Neuron (in vitro differentiated cells): ENCODE measurements around the gene GAS7.

Source experiments
- H2AFZ ChIP-seq: one replicate; pipeline ENCODE4 v1.6.1; 2013; ENCODE audit warnings: low read depth, mild to moderate bottlenecking, inconsistent platforms, low read length, moderate library complexity
- H3K27me3 ChIP-seq: one replicate; pipeline ENCODE4 v1.6.1; 2013; ENCODE audit warnings: low read length; ENCODE audit not compliant: insufficient read depth
- H3K36me3 ChIP-seq: one replicate; pipeline ENCODE4 v1.6.1; 2013; ENCODE audit warnings: low read length; ENCODE audit not compliant: insufficient read depth
- H3K4me1 ChIP-seq: one replicate; pipeline ENCODE4 v1.6.1; 2013; ENCODE audit warnings: low read length; ENCODE audit not compliant: insufficient read depth
- H3K4me3 ChIP-seq: 2 replicates; pipeline ENCODE4 v1.5.1; 2013; ENCODE audit warnings: mild to moderate bottlenecking, low read length, moderate library complexity
- H3K9me3 ChIP-seq: one replicate; pipeline ENCODE4 v1.6.1; 2013; ENCODE audit warnings: low read length

The GAS7 gene

GRCh38 chr17:9953492-9953891 is 244.9 kb downstream of the GAS7 start:
- Histone ChIP-seq H2AFZ (no peak overlapping the region), H3K4me1 (no peaks in the 10 kb centered on the region), H3K4me3 (no peak overlapping the region), H3K9me3 (no peaks in the 10 kb centered on the region), H3K36me3 (no peaks in the 10 kb centered on the region), H3K27me3 (peaks cover 4% of the 10 kb centered on the region)

- Histone ChIP-seq H3K27me3 (peaks cover 3% of the 10 kb centered on the region), H3K36me3 (no peaks in the 10 kb centered on the region), H2AFZ (no peak overlapping the region), H3K4me1 (no peaks in the 10 kb centered on the region), H3K4me3 (no peak overlapping the region), H3K9me3 (no peaks in the 10 kb centered on the region)
These were observed 246.6 kb downstream of the GAS7 start for GRCh38 chr17:9951803-9952202.

DNA sequence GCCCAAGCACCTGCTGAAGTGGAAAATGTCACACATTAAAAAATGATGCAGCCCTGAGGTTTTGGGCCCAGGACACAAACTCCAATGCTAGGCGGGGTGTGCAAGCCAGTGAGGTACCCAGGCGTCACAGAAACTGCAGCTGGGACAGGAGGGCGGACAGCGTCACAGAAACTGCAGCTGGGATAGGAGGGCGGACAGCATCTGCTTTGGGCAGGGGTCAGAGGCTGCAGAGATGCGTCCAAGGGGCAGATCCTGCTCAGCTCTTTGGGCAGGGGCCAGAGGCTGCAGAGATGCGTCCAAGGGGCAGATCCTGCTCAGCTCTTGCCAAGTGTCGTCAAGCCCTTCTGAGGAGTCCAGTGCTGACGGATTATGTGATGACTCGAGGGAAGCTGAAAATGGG is 249.5 kb downstream of the GAS7 start:
- Histone ChIP-seq H2AFZ (no peak overlapping the region), H3K36me3 (no peaks in the 10 kb centered on the region), H3K9me3 (no peaks in the 10 kb centered on the region), H3K4me3 (no peak overlapping the region), H3K27me3 (peaks cover 4% of the 10 kb centered on the region), H3K4me1 (no peaks in the 10 kb centered on the region)

GRCh38 chr17:9944704-9945103 is 253.7 kb downstream of the GAS7 start:
- H3K4me3 ChIP-seq, result no peak overlapping the region
- peaks cover 4% of the 10 kb centered on the region for H3K27me3 ChIP-seq

DNA sequence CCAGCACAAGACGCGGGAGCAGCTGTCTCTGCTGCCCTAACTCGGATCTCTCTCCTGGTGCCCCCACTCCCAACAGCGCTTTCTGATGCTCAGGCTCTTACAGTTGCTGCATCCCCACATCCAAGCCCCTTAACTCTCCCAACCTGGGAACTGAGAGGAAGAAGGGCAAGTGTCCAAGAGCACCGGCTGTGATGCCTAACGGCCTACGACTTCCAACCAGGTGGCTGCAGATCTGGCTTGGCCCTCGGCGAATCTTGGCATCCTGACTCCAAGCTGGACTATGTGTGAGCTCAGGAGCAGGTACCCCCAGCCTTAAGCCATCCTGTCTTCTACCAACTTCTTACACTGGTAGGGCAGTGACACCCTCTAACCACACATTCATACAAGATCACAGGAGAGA is 255.1 kb downstream of the GAS7 start:
- peaks cover 4% of the 10 kb centered on the region for H3K27me3 ChIP-seq
- no peaks in the 10 kb centered on the region for H3K36me3 ChIP-seq
- no peak overlapping the region for H3K4me3 ChIP-seq
- H2AFZ ChIP-seq, result no peak overlapping the region
- no peaks in the 10 kb centered on the region for H3K4me1 ChIP-seq
- H3K9me3 ChIP-seq, result no peaks in the 10 kb centered on the region

More at GRCh38 chr17:9944704-9945103, 253.7 kb downstream of the GAS7 start:
- H2AFZ ChIP-seq, result no peak overlapping the region
- no peaks in the 10 kb centered on the region for H3K9me3 ChIP-seq
- no peaks in the 10 kb centered on the region for H3K4me1 ChIP-seq
- no peaks in the 10 kb centered on the region for H3K36me3 ChIP-seq

DNA sequence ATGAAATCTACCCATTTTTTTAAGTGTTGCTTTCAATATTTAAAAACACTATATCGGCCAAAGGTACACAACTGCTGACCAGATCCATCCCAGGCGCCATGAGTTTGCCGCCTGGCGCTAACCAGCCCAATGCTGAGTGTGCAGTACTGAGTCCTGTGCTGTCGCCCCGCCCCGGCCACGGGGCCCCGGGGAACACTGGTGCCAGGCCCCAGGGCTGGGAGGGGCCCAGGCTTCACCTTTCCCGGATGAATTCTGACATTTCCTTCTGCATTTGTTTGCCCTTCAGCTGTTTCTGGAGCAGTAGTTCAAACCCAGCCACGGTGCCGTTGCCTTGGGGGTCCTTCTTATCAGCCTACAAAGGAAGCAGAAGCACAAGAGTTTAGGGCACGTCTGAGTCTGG is 255.5 kb downstream of the GAS7 start:
- Histone ChIP-seq H3K27me3 (peaks cover 4% of the 10 kb centered on the region), H3K4me3 (no peak overlapping the region), H2AFZ (no peak overlapping the region), H3K4me1 (no peaks in the 10 kb centered on the region), H3K36me3 (no peaks in the 10 kb centered on the region), H3K9me3 (no peaks in the 10 kb centered on the region)

DNA sequence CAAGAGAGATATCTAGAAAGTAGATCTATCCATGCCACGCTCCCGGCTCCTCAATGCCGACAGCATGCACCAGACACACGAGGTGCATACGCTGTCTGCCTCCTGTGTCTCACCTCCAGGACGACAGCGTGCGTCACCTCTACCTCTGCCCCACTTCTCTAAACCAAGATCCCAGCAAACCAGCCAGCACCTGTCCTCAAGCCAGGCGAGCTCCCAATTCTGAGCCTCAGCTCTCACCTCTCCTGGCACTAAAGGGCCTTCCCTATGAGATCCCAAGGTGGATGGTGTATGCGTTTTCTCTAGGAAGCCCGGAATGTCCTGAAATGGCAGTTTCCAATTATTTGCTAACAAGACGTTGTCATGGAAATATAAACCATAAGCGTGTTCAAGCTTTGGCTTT is 257.1 kb downstream of the GAS7 start:
- no peaks in the 10 kb centered on the region for H3K36me3 ChIP-seq
- no peaks in the 10 kb centered on the region for H3K4me1 ChIP-seq
- no peaks in the 10 kb centered on the region for H3K9me3 ChIP-seq
- no peak overlapping the region for H2AFZ ChIP-seq
- H3K4me3 ChIP-seq, result no peak overlapping the region
- H3K27me3 ChIP-seq, result peaks cover 4% of the 10 kb centered on the region

- Histone ChIP-seq H3K4me3 (no peak overlapping the region), H3K36me3 (no peaks in the 10 kb centered on the region), H3K4me1 (no peaks in the 10 kb centered on the region), H2AFZ (no peak overlapping the region), H3K27me3 (peaks cover 4% of the 10 kb centered on the region), H3K9me3 (no peaks in the 10 kb centered on the region)
These were observed 257.6 kb downstream of the GAS7 start for GRCh38 chr17:9940841-9941240.

DNA sequence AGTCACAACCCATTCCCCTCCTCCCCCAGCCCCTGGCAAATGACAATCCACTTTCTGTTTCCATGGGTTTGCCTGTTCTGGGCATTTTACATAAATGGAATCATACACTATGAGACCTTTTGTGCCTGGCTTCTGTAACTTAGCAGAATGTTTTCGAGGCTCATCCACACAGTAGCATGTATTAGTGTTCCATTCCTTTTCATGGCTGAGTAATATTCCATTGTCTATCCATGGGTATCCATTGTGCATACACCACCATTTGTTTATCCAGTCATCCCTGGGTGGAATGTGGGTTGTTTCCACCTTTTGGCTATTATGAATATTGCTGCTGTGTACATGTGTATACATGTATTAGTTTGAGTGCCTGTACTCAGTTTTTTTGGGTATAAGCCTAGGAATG is 259.6 kb downstream of the GAS7 start:
- Histone ChIP-seq H3K27me3 (no peaks in the 10 kb centered on the region), H2AFZ (no peak overlapping the region), H3K9me3 (no peaks in the 10 kb centered on the region), H3K4me1 (no peaks in the 10 kb centered on the region), H3K36me3 (no peaks in the 10 kb centered on the region), H3K4me3 (no peak overlapping the region)

- no peaks in the 10 kb centered on the region for H3K36me3 ChIP-seq
- H3K27me3 ChIP-seq, result no peaks in the 10 kb centered on the region
- no peak overlapping the region for H2AFZ ChIP-seq
- H3K4me3 ChIP-seq, result no peak overlapping the region
- no peaks in the 10 kb centered on the region for H3K4me1 ChIP-seq
- H3K9me3 ChIP-seq, result no peaks in the 10 kb centered on the region
These were observed 260.5 kb downstream of the GAS7 start for GRCh38 chr17:9937901-9938300.

- H3K27me3 ChIP-seq, result no peaks in the 10 kb centered on the region
- H3K4me3 ChIP-seq, result no peak overlapping the region
- H2AFZ ChIP-seq, result no peak overlapping the region
- H3K4me1 ChIP-seq, result no peaks in the 10 kb centered on the region
- no peaks in the 10 kb centered on the region for H3K36me3 ChIP-seq
- no peaks in the 10 kb centered on the region for H3K9me3 ChIP-seq
These were observed 261.1 kb downstream of the GAS7 start for GRCh38 chr17:9937241-9937761.

DNA sequence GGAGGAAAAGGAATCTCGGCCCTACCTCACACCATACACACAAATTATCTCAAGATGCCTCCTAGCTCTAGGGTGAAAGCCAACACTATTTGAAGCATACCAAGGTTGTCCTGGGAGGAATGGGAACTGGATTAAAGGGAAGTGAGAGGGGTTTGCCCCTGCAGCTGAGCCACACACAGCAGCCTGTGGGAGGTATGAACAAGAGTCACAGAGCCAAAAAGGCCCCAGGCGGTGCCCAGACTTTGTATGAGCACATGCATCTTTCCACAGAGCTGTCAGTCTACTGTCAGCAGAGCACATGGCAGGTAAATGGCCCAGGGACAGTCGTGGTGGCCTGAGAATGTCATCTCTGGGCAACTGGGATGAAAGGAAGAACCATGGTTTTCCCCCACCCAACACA is 262.3 kb downstream of the GAS7 start:
- no peaks in the 10 kb centered on the region for H3K4me1 ChIP-seq
- no peak overlapping the region for H3K4me3 ChIP-seq
- H3K27me3 ChIP-seq, result no peaks in the 10 kb centered on the region
- H3K9me3 ChIP-seq, result no peaks in the 10 kb centered on the region
- H2AFZ ChIP-seq, result no peak overlapping the region
- H3K36me3 ChIP-seq, result no peaks in the 10 kb centered on the region

GRCh38 chr17:9935408-9935807 is 263.0 kb downstream of the GAS7 start:
- Histone ChIP-seq H3K4me3 (no peak overlapping the region), H3K4me1 (no peaks in the 10 kb centered on the region), H3K27me3 (no peaks in the 10 kb centered on the region), H2AFZ (no peak overlapping the region), H3K9me3 (no peaks in the 10 kb centered on the region), H3K36me3 (no peaks in the 10 kb centered on the region)

DNA sequence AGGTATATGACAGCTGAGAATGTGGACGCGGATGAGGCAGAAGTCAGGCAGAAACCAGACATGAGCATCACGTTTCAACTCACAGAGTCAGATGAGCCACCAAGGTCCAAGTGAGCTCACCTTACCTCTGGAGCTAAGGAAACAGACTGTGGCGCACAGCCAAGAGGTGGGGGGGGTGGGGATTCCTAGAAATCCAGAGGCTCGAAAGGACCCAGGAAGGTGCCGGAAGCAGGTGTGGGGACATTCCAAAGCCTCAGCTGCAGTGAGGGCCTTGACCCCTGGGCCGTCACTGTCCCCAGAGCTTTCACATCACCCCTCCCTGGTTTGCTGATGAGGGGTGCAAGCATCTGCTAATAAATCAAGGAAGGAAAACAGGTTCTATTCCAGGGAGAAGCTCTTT is 264.1 kb downstream of the GAS7 start:
- no peaks in the 10 kb centered on the region for H3K36me3 ChIP-seq
- H3K27me3 ChIP-seq, result no peaks in the 10 kb centered on the region
- no peaks in the 10 kb centered on the region for H3K4me1 ChIP-seq
- no peak overlapping the region for H3K4me3 ChIP-seq
- no peak overlapping the region for H2AFZ ChIP-seq
- no peaks in the 10 kb centered on the region for H3K9me3 ChIP-seq
